Activated naive CD8-positive, alpha-beta T cell treated with anti-CD3 and anti-CD28 coated beads, Interleukin-2, amount 50 U/mL, for 16 hours (primary cell): ENCODE results near the gene ENO4.

ENCODE experiments used
- DNase-seq: peaks from one replicate; pipeline ENCODE4 v3.0.0-alpha.2; 2020; ENCODE audit warnings: low read depth, low spot score

ENO4 gene

GRCh38 chr10:116915340-116915739, 66.0 kb downstream of the ENO4 start:
- no peak for DNase-seq

DNA sequence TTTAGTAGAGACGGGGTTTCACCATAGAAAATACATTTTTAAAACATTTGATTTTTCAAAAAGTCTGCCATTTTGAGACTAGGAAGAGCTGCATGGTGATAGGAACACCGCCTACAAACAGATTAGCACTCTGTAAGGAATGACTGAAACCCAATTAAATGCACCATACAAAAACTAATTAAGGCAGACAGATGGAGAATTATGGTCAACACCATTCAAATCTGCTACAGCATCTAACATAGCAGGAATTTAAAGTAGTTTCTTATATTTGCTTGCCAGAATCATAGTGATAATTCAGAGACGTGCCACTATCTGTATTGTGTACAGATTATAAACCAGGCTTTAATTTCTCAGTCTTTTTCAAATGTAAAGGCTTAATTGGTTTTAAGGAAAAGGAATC, 68.2 kb downstream of the ENO4 start:
- DNase-seq: no peak

- no peak for DNase-seq
Measured at GRCh38 chr10:116918583-116918982, 69.3 kb downstream of the ENO4 start.

DNA sequence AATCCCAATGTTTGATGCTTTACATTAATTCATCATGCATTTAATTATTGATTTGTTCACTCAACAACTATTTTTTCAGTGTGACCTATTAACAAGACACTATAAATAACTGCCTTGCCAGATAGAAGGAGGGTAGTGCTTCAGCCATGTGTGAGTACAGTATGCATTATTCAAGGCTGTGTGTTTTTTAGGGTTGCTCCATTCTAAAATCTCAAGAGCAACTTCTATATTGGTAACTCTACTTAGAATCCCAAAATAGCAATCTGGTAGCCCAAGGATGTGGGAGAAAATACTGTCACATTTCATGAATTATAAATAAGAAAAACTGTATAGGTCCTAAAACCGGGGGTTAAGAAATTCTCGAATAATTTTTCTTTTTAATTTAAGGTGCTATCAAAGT, 69.9 kb downstream of the ENO4 start:
- DNase-seq: no peak

DNA sequence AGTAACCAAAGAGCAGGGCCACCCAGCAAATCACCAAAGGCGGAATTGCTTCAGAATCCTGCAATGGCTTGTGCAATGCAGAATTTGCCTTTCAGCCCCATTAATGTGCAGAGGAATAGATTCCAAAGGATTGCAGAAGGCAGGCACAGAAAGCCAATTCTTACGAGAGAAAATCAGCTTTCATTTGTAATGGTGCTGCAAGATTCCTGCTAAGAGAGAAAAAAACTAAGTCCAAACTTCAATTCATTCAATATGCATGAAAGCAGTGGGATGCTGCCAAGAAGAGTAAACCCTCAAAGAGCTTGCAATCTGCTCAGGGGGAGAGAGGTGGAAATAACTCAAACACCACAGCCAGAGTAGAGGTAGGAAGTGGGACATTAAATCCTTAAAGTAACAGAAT, 70.4 kb downstream of the ENO4 start:
- DNase-seq: no peak

GRCh38 chr10:116925056-116925455, 75.8 kb downstream of the ENO4 start:
- DNase-seq: no peak

GRCh38 chr10:116926426-116926825, 77.1 kb downstream of the ENO4 start:
- DNase-seq: no peak

- no peak for DNase-seq
Measured at GRCh38 chr10:116931806-116932205, 82.5 kb downstream of the ENO4 start.
